Measurements from ENCODE around the gene MAST2.

GRCh38 chr1:46084553-46085451 is 281.4 kb downstream of the MAST2 start:
- TF ChIP-seq CTCF (IDR thresholded peaks at IDR 0.05) (no peak), POLR2A (IDR thresholded peaks at IDR 0.05; ENCODE audit: low read depth) (no peak), POLR2AphosphoS5 (IDR thresholded peaks at IDR 0.05) (no peak)

Data from esophagus muscularis mucosa (tissue), 3 donors.